GM12892 (cell line): ENCODE data around the gene FARP1.

ENCODE experiments used
- POLR2A ChIP-seq: IDR thresholded peaks from 2 replicates; pipeline ENCODE4 v1.6.1; 2011; ENCODE audit warnings: low read depth, low read length, control low read depth
- POLR2AphosphoS5 ChIP-seq: IDR thresholded peaks from 2 replicates; pipeline ENCODE4 v1.6.1; 2011; ENCODE audit warnings: low read depth, low read length, control low read depth
- TAF1 ChIP-seq: IDR thresholded peaks from 2 replicates; pipeline ENCODE4 v1.6.1; 2011; ENCODE audit warnings: low read depth, mild to moderate bottlenecking, control low read depth, low read length, borderline replicate concordance

GRCh38 chr13:98504371-98504963 lies 361.6 kb downstream of the FARP1 start:
- TF ChIP-seq POLR2A: no peak
- TF ChIP-seq POLR2AphosphoS5: no peak
- TF ChIP-seq TAF1: no peak
